IPS DF 4.7 (cell line): ENCODE measurements around the gene C1orf21.

Experiments used
- DNase-seq: peaks from one replicate; pipeline ENCODE4 v3.0.0-alpha.2; 2013; ENCODE audit warnings: low spot score; ENCODE audit errors: extremely low read depth

C1orf21 gene

GRCh38 chr1:184626076-184627006 is 239.5 kb downstream of the C1orf21 start:
- no peak for DNase-seq

GRCh38 chr1:184627007-184627341 is 240.1 kb downstream of the C1orf21 start:
- DNase-seq, result no peak

DNA sequence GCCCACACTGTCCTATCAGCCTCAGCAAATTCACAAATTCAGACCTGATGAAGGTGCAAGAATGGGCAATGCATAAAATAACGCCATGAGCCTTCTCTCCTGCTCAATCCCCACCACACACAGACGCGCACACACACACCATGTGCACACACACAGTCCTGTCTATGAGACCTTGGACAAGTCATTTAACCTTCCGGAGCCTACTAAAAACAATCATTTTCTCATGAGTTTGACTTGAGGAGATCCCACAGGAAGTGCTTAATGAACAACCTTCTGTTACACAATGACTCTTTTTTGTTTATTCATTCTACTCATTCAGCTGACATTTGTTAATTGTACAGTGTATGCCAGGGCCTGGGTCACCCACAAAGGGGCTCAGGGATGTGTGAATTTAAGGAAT is 242.4 kb downstream of the C1orf21 start:
- no peak for DNase-seq

DNA sequence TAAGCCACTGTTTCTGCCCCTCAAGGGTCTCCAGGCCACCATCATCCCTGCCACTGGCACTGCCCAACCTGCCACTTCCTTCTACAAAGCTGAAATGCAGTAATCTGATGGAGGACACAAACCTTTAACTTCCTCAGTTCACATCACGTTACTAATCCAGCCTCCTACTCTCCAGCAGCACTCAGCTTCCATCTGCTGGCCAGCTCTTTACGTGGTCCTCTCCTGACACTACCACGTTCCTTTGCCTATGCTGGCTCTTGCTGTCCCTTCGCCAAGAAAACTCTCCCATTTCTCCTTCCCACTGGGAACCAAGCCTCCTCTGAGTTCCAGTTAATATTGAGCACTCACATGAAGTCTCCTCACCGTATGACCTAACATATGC is 243.8 kb downstream of the C1orf21 start:
- DNase-seq, result no peak

- no peak for DNase-seq
Measured at GRCh38 chr1:184632415-184633175, 245.8 kb downstream of the C1orf21 start.

- no peak for DNase-seq
Measured at GRCh38 chr1:184633785-184634184, 247.0 kb downstream of the C1orf21 start.

GRCh38 chr1:184634296-184634695 is 247.5 kb downstream of the C1orf21 start:
- DNase-seq, result no peak

GRCh38 chr1:184635347-184635979 is 248.6 kb downstream of the C1orf21 start:
- DNase-seq, result no peak

GRCh38 chr1:184635980-184636431 is 249.2 kb downstream of the C1orf21 start:
- no peak for DNase-seq

DNA sequence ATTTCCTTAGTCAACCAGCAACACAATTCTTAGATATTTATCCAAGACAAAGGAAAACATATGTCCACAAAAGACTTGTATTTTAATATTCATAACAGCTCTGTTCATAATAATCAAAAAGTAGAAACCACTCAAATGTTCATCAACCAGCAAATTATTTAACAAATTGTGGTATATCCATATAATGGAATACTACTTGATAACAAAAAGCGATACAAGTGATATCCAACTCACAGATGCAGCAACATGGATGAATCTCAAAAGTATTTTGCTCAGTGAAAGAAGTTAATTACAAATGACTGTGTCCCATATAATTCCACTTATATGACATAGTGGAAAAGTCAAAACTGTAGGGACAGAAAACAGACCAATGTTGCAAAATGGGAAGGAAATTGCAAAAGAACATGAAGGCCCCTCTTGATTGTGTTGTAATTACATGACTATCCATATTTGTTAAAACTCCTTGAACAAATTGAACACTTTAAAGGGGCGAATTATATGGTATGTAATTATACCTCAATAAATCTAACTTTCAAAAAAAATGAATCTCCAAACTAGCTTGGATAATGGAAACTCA is 250.9 kb downstream of the C1orf21 start:
- no peak for DNase-seq

DNA sequence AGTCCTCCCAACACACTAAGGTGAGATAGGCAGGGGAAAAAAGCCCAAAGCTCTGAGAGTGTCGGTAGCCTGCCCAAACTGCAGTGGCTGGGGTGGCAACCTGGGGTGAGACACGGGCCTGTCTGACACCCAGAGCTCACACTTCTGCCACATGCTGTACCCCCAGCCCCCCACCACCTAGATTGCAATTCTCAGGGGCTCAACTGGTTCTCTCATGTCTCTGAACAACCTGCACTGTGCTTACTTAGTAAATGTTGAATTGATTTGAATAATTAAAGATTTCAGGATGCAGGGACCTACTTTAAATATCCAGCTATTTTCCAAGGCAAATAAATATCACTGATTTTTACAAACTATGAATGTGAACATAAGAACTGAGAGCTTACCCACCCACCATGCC is 252.4 kb downstream of the C1orf21 start:
- DNase-seq, result no peak

DNA sequence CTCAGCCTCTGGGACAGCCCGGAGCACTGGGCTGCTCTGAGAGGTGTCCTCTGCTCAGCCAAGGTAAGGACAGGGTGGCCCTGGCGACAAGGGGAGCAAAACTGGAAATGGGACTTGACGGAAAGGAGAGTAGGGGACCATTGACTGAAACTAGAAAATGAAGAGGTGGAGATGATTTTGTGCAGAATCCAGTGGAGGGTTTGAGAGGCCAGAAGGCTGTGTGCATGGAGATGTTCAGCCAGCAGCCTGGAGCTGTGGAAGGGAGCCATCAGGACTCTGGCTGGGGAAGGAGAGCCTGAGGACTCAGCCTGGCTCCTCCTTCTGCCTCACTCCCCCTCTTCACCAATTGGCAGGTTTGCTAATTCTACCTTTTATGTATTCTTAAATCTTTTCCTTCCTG is 253.7 kb downstream of the C1orf21 start:
- DNase-seq, result no peak

- no peak for DNase-seq
Measured at GRCh38 chr1:184641894-184642293, 255.1 kb downstream of the C1orf21 start.

- no peak for DNase-seq
Measured at GRCh38 chr1:184643661-184644060, 256.8 kb downstream of the C1orf21 start.

GRCh38 chr1:184644771-184645170 is 257.9 kb downstream of the C1orf21 start:
- no peak for DNase-seq

GRCh38 chr1:184646178-184646701 is 259.4 kb downstream of the C1orf21 start:
- DNase-seq, result no peak

DNA sequence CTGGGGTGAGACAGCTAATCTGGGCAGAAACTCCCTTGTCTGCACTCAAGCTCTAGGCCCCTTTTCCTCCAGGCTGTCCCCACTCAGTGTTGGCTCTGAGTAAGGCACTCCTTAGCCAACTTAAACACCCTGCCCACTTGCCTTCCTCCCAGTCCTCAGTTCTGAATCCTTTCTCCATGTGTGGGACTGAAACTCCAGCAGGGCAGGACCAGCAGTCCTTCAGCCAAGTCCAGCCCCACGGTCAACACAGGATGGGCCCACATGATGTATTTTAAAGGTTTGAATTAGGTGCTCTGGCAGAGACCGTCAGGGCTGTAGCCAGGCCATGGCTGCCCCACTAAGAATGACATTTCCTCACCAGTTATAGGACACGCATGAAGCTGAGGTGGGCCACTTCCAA is 260.0 kb downstream of the C1orf21 start:
- no peak for DNase-seq

DNA sequence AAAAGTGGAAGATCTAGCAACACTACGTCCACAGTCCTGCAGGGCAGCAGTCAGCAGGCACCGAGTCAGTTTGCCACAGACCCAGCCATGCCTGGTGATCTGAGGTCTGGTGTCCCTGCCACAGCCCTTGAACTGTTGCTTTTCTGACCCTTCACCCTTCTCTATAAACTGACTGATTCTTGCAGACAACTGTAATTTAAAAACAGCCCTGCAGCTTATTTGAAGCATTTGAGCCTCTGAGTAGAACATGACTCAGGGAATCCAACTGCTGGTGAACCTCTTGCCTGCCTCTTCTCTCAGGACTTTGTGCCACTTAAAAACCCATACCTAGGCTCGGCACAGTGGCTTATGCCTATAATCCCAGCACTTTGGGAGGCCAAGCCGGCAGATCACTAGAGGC is 260.6 kb downstream of the C1orf21 start:
- DNase-seq, result no peak

DNA sequence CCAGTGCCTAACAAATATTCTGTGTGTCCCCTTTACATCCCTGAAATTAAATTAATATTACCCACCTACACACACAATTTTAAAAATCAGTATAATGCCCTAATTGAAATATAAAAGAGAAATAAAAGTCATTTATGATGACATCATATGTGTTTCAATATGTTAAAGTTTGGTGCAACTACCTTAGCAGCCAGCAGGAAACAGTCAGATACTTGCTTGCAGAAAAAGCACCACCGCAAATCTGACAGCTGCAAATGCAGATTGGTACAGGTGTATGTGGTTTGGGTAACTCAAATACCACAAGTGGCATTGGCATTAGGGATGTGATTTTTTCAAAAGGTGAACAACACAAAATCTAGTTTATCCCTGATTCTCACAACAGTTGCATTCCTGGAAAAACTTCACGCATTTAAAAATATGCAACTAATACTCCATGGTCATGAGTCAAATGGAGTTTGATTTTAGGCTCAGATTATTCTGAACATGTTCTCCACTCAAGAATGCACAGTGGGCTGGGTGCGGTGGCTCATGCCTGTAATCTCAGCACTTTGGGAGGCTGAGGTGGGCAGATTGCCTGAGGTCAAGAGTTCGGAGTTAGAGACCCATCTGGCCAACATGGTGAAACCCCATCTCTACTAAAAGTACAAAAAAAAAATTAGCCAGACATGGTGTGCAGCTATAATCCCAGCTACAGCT is 261.5 kb downstream of the C1orf21 start:
- DNase-seq, result no peak

DNA sequence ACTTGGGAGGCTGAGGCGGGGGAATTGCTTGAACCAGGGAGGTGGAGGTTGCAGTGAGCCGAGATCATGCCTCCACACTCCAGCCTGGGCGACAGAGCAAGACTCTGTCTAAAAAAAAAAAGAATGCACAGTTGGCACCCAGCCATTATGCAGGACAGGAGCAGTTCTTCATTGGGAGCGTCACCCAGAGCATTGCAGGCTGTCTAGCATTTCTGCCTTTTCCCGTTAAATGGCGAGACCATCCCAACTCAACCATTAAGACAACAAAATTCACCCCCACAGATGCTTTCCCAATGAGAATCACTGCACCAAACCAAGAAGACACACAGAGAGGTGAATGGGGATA is 262.0 kb downstream of the C1orf21 start:
- no peak for DNase-seq

DNA sequence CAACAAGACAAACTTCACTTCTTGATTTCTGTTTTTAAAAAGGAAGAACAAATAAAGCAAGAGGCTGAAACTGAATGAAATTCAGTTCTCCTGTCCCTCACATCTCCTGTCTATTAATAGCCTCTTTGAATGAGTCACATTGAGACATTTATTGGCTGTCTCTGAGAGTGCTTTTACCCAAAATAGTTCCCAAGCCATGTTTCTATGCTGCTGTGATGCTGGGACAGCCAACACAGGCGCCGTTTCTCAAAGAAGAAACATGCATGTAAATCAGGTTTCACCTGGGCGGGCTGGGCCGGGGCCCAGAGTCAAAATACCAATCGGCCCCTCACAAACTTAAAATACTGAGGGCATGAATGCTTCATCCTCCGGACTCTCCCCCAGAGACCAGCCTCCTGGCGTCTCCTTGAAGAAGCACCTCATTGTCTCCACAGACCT is 262.6 kb downstream of the C1orf21 start:
- no peak for DNase-seq
